Loucy (cell line): ENCODE data around the gene TRAPPC4.

ENCODE experiments used
- H2AFZ ChIP-seq: fragments of 200-600 bp; sonication (generic); 2 replicates; pipeline ENCODE4 v1.6.0; 2016; ENCODE audit warnings: antibody characterized with exemption, mild to moderate bottlenecking, low read length, moderate library complexity
- H3F3A ChIP-seq: fragments of 200-600 bp; 2 replicates; pipeline ENCODE4 v1.6.0; 2016; ENCODE audit warnings: antibody characterized with exemption, low read depth, mild to moderate bottlenecking
- H3K27me3 ChIP-seq: fragments of 200-600 bp; sonication (generic); 2 replicates; pipeline ENCODE4 v1.6.1; 2014; ENCODE audit warnings: low read length, mild to moderate bottlenecking; ENCODE audit not compliant: insufficient read depth, poor library complexity, severe bottlenecking
- H3K36me3 ChIP-seq: fragments of 200-600 bp; sonication (generic); 2 replicates; pipeline ENCODE4 v1.6.1; 2016; ENCODE audit warnings: low read length; ENCODE audit not compliant: insufficient read depth
- H3K4me1 ChIP-seq: fragments of 200-600 bp; sonication (generic); 2 replicates; pipeline ENCODE4 v1.5.1; 2014; ENCODE audit warnings: low read length, mild to moderate bottlenecking; ENCODE audit not compliant: insufficient read depth, poor library complexity, severe bottlenecking
- H3K4me2 ChIP-seq: fragments of 200-600 bp; sonication (generic); 2 replicates; pipeline ENCODE4 v1.6.0; 2014; ENCODE audit warnings: antibody characterized with exemption, low read length, low read depth, mild to moderate bottlenecking; ENCODE audit not compliant: poor library complexity, severe bottlenecking
- H3K4me3 ChIP-seq: fragments of 200-600 bp; sonication (generic); 2 replicates; pipeline ENCODE4 v1.5.1; 2014; ENCODE audit warnings: low read length, mild to moderate bottlenecking, mixed read lengths; ENCODE audit not compliant: poor library complexity, severe bottlenecking
- H3K79me2 ChIP-seq: fragments of 200-600 bp; sonication (generic); 2 replicates; pipeline ENCODE4 v1.6.1; 2014; ENCODE audit warnings: low read length; ENCODE audit not compliant: insufficient read depth
- H3K9ac ChIP-seq: fragments of 200-600 bp; sonication (generic); 2 replicates; pipeline ENCODE4 v1.6.0; 2014; ENCODE audit warnings: mild to moderate bottlenecking, low read depth, low read length, moderate library complexity; ENCODE audit not compliant: poor library complexity, severe bottlenecking
- H3K9me2 ChIP-seq: fragments of 200-600 bp; sonication (generic); replicated peaks from 2 replicates; pipeline ENCODE4 v1.6.1; 2016; ENCODE audit warnings: low read depth, low read length, mixed read lengths
- H3K9me3 ChIP-seq: fragments of 200-600 bp; sonication (generic); 2 replicates; pipeline ENCODE4 v1.6.1; 2014; ENCODE audit warnings: mild to moderate bottlenecking, antibody characterized with exemption, low read length, low read depth; ENCODE audit not compliant: insufficient read depth
- H4K20me1 ChIP-seq: fragments of 200-600 bp; sonication (generic); 2 replicates; pipeline ENCODE4 v1.6.0; 2014; ENCODE audit warnings: antibody characterized with exemption, low read length, mild to moderate bottlenecking; ENCODE audit not compliant: insufficient read depth, poor library complexity, severe bottlenecking
- CTCF ChIP-seq: fragments of 200-600 bp; sonication (generic); conservative IDR thresholded peaks from 2 replicates; pipeline ENCODE4 v1.5.1; 2014; ENCODE audit warnings: mild to moderate bottlenecking, antibody characterized with exemption, low read length
- EZH2phosphoT487 ChIP-seq: fragments of 200-600 bp; IDR thresholded peaks from 2 replicates; pipeline ENCODE4 v1.6.1; 2018; ENCODE audit warnings: antibody characterized with exemption, mild to moderate bottlenecking, moderate library complexity, borderline replicate concordance

TRAPPC4 gene

GRCh38 chr11:119048644-119049043 lies 30.1 kb downstream of the TRAPPC4 start:
- Histone ChIP-seq H3K9ac (no peak overlapping the region), H4K20me1 (peaks cover 3% of the 10 kb centered on the region), H3K4me2 (no peak overlapping the region), H3K4me3 (no peak overlapping the region), H3K36me3 (peaks cover 92% of the 10 kb centered on the region), H3K4me1 (no peaks in the 10 kb centered on the region), H2AFZ (no peak overlapping the region), H3K27me3 (no peaks in the 10 kb centered on the region), H3K9me2 (no peaks in the 10 kb centered on the region), H3K79me2 (peaks cover 21% of the 10 kb centered on the region), H3K9me3 (no peaks in the 10 kb centered on the region), H3F3A (no peaks in the 10 kb centered on the region)
- TF ChIP-seq CTCF (no peak), EZH2phosphoT487 (no peak)

DNA sequence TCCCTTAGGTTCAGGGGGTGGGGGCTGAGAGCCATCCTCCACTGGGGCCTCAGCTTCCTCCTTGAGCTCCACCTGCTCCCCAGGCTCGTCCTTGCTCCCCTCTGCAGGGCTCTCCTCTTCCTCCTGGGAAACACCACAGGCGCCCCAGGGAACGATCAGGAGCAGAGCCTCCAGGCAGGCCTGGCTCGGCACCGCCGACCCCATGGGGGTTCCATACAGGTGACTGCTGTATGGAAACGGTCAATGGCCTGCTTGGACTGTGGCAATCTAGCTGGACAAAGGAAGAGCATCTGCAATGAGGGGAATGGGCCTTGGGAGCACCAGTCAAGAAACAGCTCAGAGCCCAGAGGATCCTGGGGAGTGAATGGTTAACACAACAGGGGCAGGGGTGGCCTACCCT lies 30.5 kb downstream of the TRAPPC4 start:
- Histone ChIP-seq H3K79me2 (peaks cover 25% of the 10 kb centered on the region), H3K9me3 (no peaks in the 10 kb centered on the region), H3K4me2 (no peak overlapping the region), H3K9ac (no peak overlapping the region), H3K27me3 (no peaks in the 10 kb centered on the region), H3F3A (no peaks in the 10 kb centered on the region), H4K20me1 (peaks cover 7% of the 10 kb centered on the region), H2AFZ (no peak overlapping the region), H3K4me3 (no peak overlapping the region), H3K36me3 (peaks cover 96% of the 10 kb centered on the region), H3K9me2 (no peaks in the 10 kb centered on the region), H3K4me1 (peaks cover 2% of the 10 kb centered on the region)
- no peak for TF ChIP-seq EZH2phosphoT487
- no peak for TF ChIP-seq CTCF

DNA sequence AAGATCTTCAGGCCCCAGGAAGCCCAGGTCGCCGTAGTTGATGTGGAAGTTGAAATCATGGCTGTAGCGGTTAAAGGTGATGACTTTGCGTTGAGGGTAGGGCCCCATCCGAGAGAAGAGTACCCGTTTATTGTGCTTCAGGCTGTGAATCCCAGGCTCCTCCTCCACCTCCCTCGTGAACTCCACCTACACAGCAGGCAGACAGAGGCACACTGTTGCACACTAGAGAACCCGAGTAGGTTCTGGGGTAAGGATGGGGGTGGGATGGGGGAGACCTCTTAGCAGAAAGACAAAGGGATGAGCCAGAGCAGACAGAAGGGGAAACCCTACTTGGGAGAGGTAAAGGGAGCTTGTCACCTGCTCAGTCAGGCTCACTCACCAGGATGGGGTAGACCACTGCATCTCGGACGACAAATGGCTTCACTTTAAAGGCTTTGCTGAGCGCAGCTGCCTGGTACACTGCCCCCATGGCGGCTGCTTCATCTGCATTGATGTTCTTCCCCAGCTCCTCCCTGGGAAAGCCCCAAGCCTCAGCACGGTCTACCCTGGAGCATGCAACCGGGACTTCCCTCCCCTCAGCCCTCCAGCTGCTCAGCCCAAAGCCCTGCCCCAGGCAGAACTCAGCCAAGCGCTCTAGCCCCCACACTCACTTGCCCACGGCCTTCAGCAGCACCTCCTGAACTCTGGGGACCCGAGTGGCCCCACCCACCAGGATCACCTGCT lies 33.0 kb downstream of the TRAPPC4 start:
- no peak overlapping the region for H3K9ac ChIP-seq
- H3K4me1 ChIP-seq = peaks cover 19% of the 10 kb centered on the region
- H3K9me2 ChIP-seq = no peaks in the 10 kb centered on the region
- TF ChIP-seq CTCF (no peak), EZH2phosphoT487 (no peak)
- H3K4me3 ChIP-seq = no peak overlapping the region
- H4K20me1 ChIP-seq = peaks cover 29% of the 10 kb centered on the region
- no peak overlapping the region for H2AFZ ChIP-seq
- no peaks in the 10 kb centered on the region for H3F3A ChIP-seq
- H3K27me3 ChIP-seq = peaks cover 3% of the 10 kb centered on the region
- no peaks in the 10 kb centered on the region for H3K9me3 ChIP-seq
- H3K36me3 ChIP-seq = peaks cover 84% of the 10 kb centered on the region
- H3K79me2 ChIP-seq = peaks cover 50% of the 10 kb centered on the region
- H3K4me2 ChIP-seq = no peak overlapping the region
